GM18511 (cell line): ENCODE measurements around the gene ZFP3.
A peak's percentile ranks its signal among the peaks of the same experiment; 100 is the strongest.
"Not testable (repeated sequence)": the region's sequence is repeated elsewhere in the genome, so short reads cannot be mapped to it uniquely, and the experiment has no call there.

Experiments used
- ATAC-seq: cut with Tn5 transposase; IDR thresholded peaks from one replicate; pipeline ENCODE4 v1.9.1; 2021; ENCODE audit warnings: mild to moderate bottlenecking, moderate library complexity; ENCODE audit not compliant: unreplicated experiment

The ZFP3 gene

GRCh38 chr17:5078106-5079028 lies at the start of gene ZFP3:
Gene ZFP3 (plus strand): TSS chr17:5078467. CDS start chr17:5091505, 13,038 bp downstream.
- peak; percentile 75 for ATAC-seq

GRCh38 chr17:5030168-5030567 lies 48.1 kb upstream of the ZFP3 start:
- ATAC-seq: not testable (repeated sequence)

GRCh38 chr17:5031365-5032082 lies 46.7 kb upstream of the ZFP3 start:
- ATAC-seq: peak; percentile 66

- no peak for ATAC-seq
Observed at GRCh38 chr17:5032865-5033264, 45.4 kb upstream of the ZFP3 start.

GRCh38 chr17:5033352-5034015 lies 44.8 kb upstream of the ZFP3 start:
- no peak for ATAC-seq

GRCh38 chr17:5034063-5034462 lies 44.2 kb upstream of the ZFP3 start:
- no peak for ATAC-seq

- ATAC-seq: no peak
Observed at GRCh38 chr17:5034651-5035050, 43.6 kb upstream of the ZFP3 start.

- ATAC-seq: no peak
Observed at GRCh38 chr17:5035315-5035714, 43.0 kb upstream of the ZFP3 start, which contains the start of gene SLC52A1. Gene SLC52A1 (minus strand): TSS chr17:5035426. CDS start chr17:5034606, 820 bp downstream.

- ATAC-seq: no peak
Observed at GRCh38 chr17:5042157-5043022, 35.9 kb upstream of the ZFP3 start.

GRCh38 chr17:5043524-5043923 lies 34.7 kb upstream of the ZFP3 start:
- ATAC-seq: no peak

GRCh38 chr17:5044630-5045029 lies 33.6 kb upstream of the ZFP3 start:
- no peak for ATAC-seq

- ATAC-seq: no peak
Observed at GRCh38 chr17:5045496-5045895, 32.8 kb upstream of the ZFP3 start.

- ATAC-seq: no peak
Observed at GRCh38 chr17:5047446-5047845, 30.8 kb upstream of the ZFP3 start.

GRCh38 chr17:5049314-5049841 lies 28.9 kb upstream of the ZFP3 start:
- no peak for ATAC-seq

GRCh38 chr17:5050278-5050677 lies 28.0 kb upstream of the ZFP3 start:
- no peak for ATAC-seq

- no peak for ATAC-seq
Observed at GRCh38 chr17:5055543-5055942, 22.7 kb upstream of the ZFP3 start.

GRCh38 chr17:5065227-5065744 lies 13.0 kb upstream of the ZFP3 start:
- ATAC-seq: no peak

GRCh38 chr17:5068236-5068635 lies 10.0 kb upstream of the ZFP3 start:
- ATAC-seq: no peak

GRCh38 chr17:5069724-5070123 lies 8.5 kb upstream of the ZFP3 start:
- no peak for ATAC-seq

GRCh38 chr17:5075472-5075871 lies 2.8 kb upstream of the ZFP3 start:
- ATAC-seq: not testable (repeated sequence)
